ENCODE results near the gene MCAM. TPM values are rescaled to one million over a fixed set of nuclear protein-coding genes. Genes with fewer than 3 reads are reported as not detected.

The MCAM gene
- total and polyA plus RNA-seq, 2 of the 8 experiments (the other 6 are each of a cell fraction or from before 2014, with no cell fraction given): 22.4 to 32.2 TPM

DNA sequence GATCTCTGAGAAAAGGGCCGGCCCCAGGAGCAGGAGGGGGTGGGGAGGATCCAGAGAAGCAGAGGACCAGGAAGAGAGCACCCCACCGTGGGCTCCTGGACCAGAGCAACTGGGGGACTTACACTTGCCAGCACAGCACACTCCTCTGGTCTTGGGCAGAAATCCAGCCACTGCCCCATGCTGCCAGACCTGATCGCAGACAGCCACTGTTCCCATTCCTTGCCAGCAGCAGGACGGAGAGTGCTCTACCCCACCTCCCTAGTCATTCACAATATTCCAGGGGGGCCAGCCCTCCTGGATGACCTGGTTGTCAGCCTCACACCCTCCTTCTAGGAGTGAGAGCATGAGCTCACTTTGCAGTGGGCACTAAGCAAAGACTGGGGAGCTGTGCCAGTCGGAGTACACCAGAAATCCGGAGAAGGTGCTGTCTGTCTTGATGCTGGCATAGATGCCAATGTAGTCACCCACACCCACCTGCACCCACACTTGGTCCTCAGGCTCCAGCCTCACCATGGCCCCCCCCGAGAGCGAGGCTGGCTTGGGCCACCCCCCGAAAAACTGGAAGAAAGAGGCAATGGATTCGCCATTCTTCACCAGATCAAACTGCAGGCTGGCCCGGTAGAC is 22.1 kb upstream of the MCAM start:
- WGBS, 2 experiments (ENCODE audit: extremely low coverage in 1 of 2, insufficient coverage in 1 of 2, insufficient read length in 1 of 2, insufficient replicate concordance in 2 of 2, low coverage in 1 of 2, low lambda C conversion rate in 2 of 2, missing lambda C conversion rate in 1 of 2): 39% methylated on average over 10 of the region's 11 CpGs; no CpG with 5 or more reads in 1 of the 2 experiments
- Histone ChIP-seq H4K5ac (ENCODE audit: insufficient read length, low read depth, low read length) (no peak overlapping the region), H3K79me2 (ENCODE audit: control insufficient read depth in 1 of 2, insufficient read depth in 2 of 2, low read length in 2 of 2) (peaks cover 5 to 26% of the 10 kb centered on the region in 2 experiments; a peak in 3 of 4 replicates), H3K14ac (ENCODE audit: insufficient read length) (no peak overlapping the region), H4K8ac (ENCODE audit: extremely low read depth, insufficient read depth, low read length) (no peak overlapping the region), H2BK15ac (ENCODE audit: low read length) (peak overlapping the region; percentile 61; the same call in 1 of the 2 replicates), H3K56ac (replicated peaks; ENCODE audit: insufficient read length, low read depth, low read length) (no peak overlapping the region), H3K4me1 (replicated peaks in 1 of 4; ENCODE audit: control insufficient read depth in 3 of 4, insufficient read depth in 4 of 4, low read length in 3 of 4) (peaks cover 5 to 38% (median 28%) of the 10 kb centered on the region in 4 experiments), H2AFZ (ENCODE audit: low read length) (no peak overlapping the region), H3K27ac (ENCODE audit: low read depth, low read length) (no peak overlapping the region), H2BK12ac (ENCODE audit: low read depth, low read length) (peak overlapping the region; percentile 75; the same call in 1 of the 2 replicates), H3K4ac (replicated peaks; ENCODE audit: insufficient read length, low read depth, low read length) (peak overlapping the region; percentile 73), H2BK20ac (ENCODE audit: low read length) (0 out of 2 replicates have a peak overlapping the region, but pooled peaks have one; percentile 61), H3K23ac (ENCODE audit: insufficient read length) (no peak overlapping the region), H3K23me2 (ENCODE audit: low read depth, low read length) (peaks cover 20% of the 10 kb centered on the region; the same call in 1 of the 2 replicates), H2AK5ac (ENCODE audit: low read depth, low read length) (peak overlapping the region; percentile 94; the same call in 1 of the 2 replicates), H3K18ac (ENCODE audit: extremely low read depth, low read length) (peak overlapping the region; percentile 83), H3K27me3 (replicated peaks in 1 of 4; ENCODE audit: control insufficient read depth in 3 of 4, extremely low read depth in 1 of 4, insufficient read depth in 3 of 4, low read length in 3 of 4) (peaks cover 12 to 42% (median 33%) of the 10 kb centered on the region in 4 experiments), H3K9ac (replicated peaks in 1 of 4; ENCODE audit: extremely low read depth in 1 of 4, low read depth in 3 of 4, low read length in 3 of 4) (no peak overlapping the region), H2BK5ac (ENCODE audit: low read depth, low read length) (no peak overlapping the region), H4K91ac (replicated peaks; ENCODE audit: insufficient read length, low read length) (peak overlapping the region; percentile 46), H3K4me2 (ENCODE audit: insufficient read depth in 1 of 2, low read depth in 2 of 2, low read length in 2 of 2) (peak overlapping the region; percentile 56 to 76), H3K36me3 (ENCODE audit: control insufficient read depth in 2 of 4, insufficient read depth in 4 of 4, low read length in 3 of 4) (peaks cover 0 to 6% (median 2%) of the 10 kb centered on the region in 4 experiments; a peak in 1 of 8 replicates), H2BK120ac (replicated peaks; ENCODE audit: low read depth, low read length) (no peak overlapping the region), H3K79me1 (ENCODE audit: low read depth, low read length) (peaks cover 12% of the 10 kb centered on the region), H3K4me3 (ENCODE audit: extremely low read depth in 1 of 4, insufficient read depth in 2 of 4, low read depth in 3 of 4, low read length in 4 of 4) (peak overlapping the region; percentile 34 to 69 (median 43); a peak in 7 of 8 replicates), H3K9me3 (ENCODE audit: insufficient read depth in 2 of 2, low read depth in 1 of 2, low read length in 1 of 2) (no peaks in the 10 kb centered on the region), H4K20me1 (replicated peaks in 1 of 2; ENCODE audit: control insufficient read depth in 1 of 2, insufficient read depth in 2 of 2, low read length in 2 of 2) (peaks cover 3 to 16% of the 10 kb centered on the region in 2 experiments)
- ChIA-PET POLR2A (ENCODE audit: partially characterized antibody) (interaction anchor here (0.5 to 3.4 kb wide), 9 partner anchors 12 to 244 kb away, joined by 3 to 19 read pairs (median 3); partner anchors contain the start of gene DPAGT1), CTCF (ENCODE audit: partially characterized antibody) (interaction anchor here (0.5 to 20.0 kb wide), 24 partner anchors 11 to 356 kb away, joined by 3 to 463 read pairs (median 6); partner anchors contain the start of genes MCAM, NLRX1 and USP2)
- peak in 1 of 2 experiments; percentile 59 for DNase-seq (ENCODE audit: low read depth in 1 of 2, low spot score in 2 of 2)
- TF ChIP-seq TEAD4 (IDR thresholded peaks at IDR 0.05; ENCODE audit: low read depth, low read length) (no peak), EGR1 (IDR thresholded peaks at IDR 0.05; ENCODE audit: borderline replicate concordance, low read depth, low read length) (no peak)
- no peak for FAIRE-seq
